GM13977 (cell line): ENCODE data around the gene ANKRD55.

Experiments
- DNase-seq: peaks from one replicate; pipeline ENCODE4 v3.0.0; 2012; ENCODE audit warnings: low spot score
- in situ Hi-C: fragments of 300-500 bp; cut with MboI; formaldehyde crosslinking; loops from one replicate; pipeline ENCODE4 v1.12.0; 2022; ENCODE audit warnings: low sequenced_read_pairs, low pct_unique_long_range_greater_than_20kb, mixed read lengths, inconsistent platforms; ENCODE audit not compliant: unreplicated experiment
- TF ChIP-seq, protein P1 (sequence below): IDR thresholded peaks from 2 replicates; pipeline ENCODE4 v1.5.1; 2012; ENCODE audit warnings: mild to moderate bottlenecking, control low read depth; ENCODE audit not compliant: insufficient read depth; ENCODE audit errors: extremely low read depth, missing control alignments

Gene ANKRD55

GRCh38 chr5:56166671-56167385, 66.3 kb downstream of the ANKRD55 start:
- no peak for DNase-seq
- in situ Hi-C loops: no loop called here
- TF ChIP-seq, protein P1, sequence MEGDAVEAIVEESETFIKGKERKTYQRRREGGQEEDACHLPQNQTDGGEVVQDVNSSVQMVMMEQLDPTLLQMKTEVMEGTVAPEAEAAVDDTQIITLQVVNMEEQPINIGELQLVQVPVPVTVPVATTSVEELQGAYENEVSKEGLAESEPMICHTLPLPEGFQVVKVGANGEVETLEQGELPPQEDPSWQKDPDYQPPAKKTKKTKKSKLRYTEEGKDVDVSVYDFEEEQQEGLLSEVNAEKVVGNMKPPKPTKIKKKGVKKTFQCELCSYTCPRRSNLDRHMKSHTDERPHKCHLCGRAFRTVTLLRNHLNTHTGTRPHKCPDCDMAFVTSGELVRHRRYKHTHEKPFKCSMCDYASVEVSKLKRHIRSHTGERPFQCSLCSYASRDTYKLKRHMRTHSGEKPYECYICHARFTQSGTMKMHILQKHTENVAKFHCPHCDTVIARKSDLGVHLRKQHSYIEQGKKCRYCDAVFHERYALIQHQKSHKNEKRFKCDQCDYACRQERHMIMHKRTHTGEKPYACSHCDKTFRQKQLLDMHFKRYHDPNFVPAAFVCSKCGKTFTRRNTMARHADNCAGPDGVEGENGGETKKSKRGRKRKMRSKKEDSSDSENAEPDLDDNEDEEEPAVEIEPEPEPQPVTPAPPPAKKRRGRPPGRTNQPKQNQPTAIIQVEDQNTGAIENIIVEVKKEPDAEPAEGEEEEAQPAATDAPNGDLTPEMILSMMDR: no peak

GRCh38 chr5:56164376-56164775, 68.8 kb downstream of the ANKRD55 start:
- DNase-seq: no peak
- in situ Hi-C loops: no loop called here
- TF ChIP-seq, protein P1: no peak

DNA sequence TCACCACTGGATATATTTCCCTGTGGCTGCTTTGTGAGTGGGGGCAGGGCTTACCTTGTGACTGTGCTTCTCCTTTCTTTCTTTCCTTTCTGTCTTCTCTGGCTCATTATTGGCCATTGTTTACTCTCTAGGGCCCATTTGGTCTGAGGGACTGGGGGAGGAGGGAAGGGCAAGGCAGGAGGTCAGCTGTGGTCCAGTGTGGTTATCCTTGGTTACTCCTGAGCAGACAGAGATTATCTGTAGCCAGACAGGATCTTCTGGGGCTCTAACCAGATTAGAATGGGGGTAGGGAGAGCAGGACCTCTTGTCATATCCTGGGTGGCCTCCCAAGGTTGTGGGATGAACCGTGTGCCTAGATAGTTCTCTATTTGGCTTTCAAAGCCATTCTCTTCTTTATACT, 71.2 kb downstream of the ANKRD55 start:
- in situ Hi-C loops: no loop called here
- TF ChIP-seq, protein P1: no peak
- DNase-seq: no peak

- TF ChIP-seq, protein P1: no peak
- in situ Hi-C loops: no loop called here
- no peak for DNase-seq
Measured at GRCh38 chr5:56161439-56161823, 71.7 kb downstream of the ANKRD55 start.

GRCh38 chr5:56160723-56161438, 72.2 kb downstream of the ANKRD55 start:
- TF ChIP-seq, protein P1: no peak

GRCh38 chr5:56159521-56159947, 73.6 kb downstream of the ANKRD55 start:
- TF ChIP-seq, protein P1: no peak
- DNase-seq: no peak
- in situ Hi-C loops: no loop called here

More at GRCh38 chr5:56160723-56161438, 72.2 kb downstream of the ANKRD55 start:
- DNase-seq: no peak
- in situ Hi-C loops: no loop called here
